GM06990 (cell line): ENCODE measurements around the gene NCBP2L.

ENCODE experiments used
- DNase-seq: peaks from one replicate; pipeline ENCODE4 v3.0.0-alpha.2; 2011; ENCODE audit not compliant: insufficient read length; ENCODE audit errors: extremely low read depth
- H3K27me3 ChIP-seq: replicated peaks from 2 replicates; pipeline ENCODE4 v1.6.0; 2011; ENCODE audit warnings: low read length; ENCODE audit not compliant: control insufficient read depth, insufficient read depth
- H3K36me3 ChIP-seq: 2 replicates; pipeline ENCODE4 v1.5.1; 2011; ENCODE audit warnings: low read length; ENCODE audit not compliant: control insufficient read depth, insufficient read depth
- H3K4me3 ChIP-seq: replicated peaks from 2 replicates; pipeline ENCODE4 v1.5.1; 2011; ENCODE audit warnings: low read depth, mild to moderate bottlenecking, control low read depth, low read length
- CTCF ChIP-seq: IDR thresholded peaks from 2 replicates; pipeline ENCODE4 v1.5.1; 2011; ENCODE audit warnings: low read length, control low read depth, mild to moderate bottlenecking, inconsistent platforms; ENCODE audit not compliant: insufficient read depth, poor library complexity, severe bottlenecking

NCBP2L gene

GRCh38 chrX:107777536-107777832 is at the start of gene NCBP2L:
Gene NCBP2L (plus strand): TSS chrX:107777733. CDS start chrX:107794221, 16,488 bp downstream.
- Histone ChIP-seq H3K4me3 (no peak within 1 kb of the TSS), H3K36me3 (no peaks in the 10 kb centered on the region), H3K27me3 (peaks cover 1% of the 10 kb centered on the region; the same call in 1 of the 2 replicates)
- no peak for TF ChIP-seq CTCF
- no peak for DNase-seq

- no peak for TF ChIP-seq CTCF
- H3K27me3 ChIP-seq: no peaks in the 10 kb centered on the region
- H3K4me3 ChIP-seq: no peak overlapping the region
- DNase-seq: no peak
- H3K36me3 ChIP-seq: no peaks in the 10 kb centered on the region
These were observed 49.0 kb upstream of the NCBP2L start for GRCh38 chrX:107728371-107729099.

GRCh38 chrX:107729558-107730297 is 47.8 kb upstream of the NCBP2L start:
- Histone ChIP-seq H3K4me3 (no peak overlapping the region), H3K27me3 (no peaks in the 10 kb centered on the region), H3K36me3 (no peaks in the 10 kb centered on the region)
- DNase-seq: no peak
- TF ChIP-seq CTCF: no peak

GRCh38 chrX:107730298-107730655 is 47.3 kb upstream of the NCBP2L start:
- TF ChIP-seq CTCF: no peak
- DNase-seq: no peak
- no peaks in the 10 kb centered on the region for H3K36me3 ChIP-seq

GRCh38 chrX:107730991-107731766 is 46.4 kb upstream of the NCBP2L start:
- no peak for DNase-seq
- H3K4me3 ChIP-seq: no peak overlapping the region
- H3K27me3 ChIP-seq: no peaks in the 10 kb centered on the region
- no peak for TF ChIP-seq CTCF
- no peaks in the 10 kb centered on the region for H3K36me3 ChIP-seq

More at GRCh38 chrX:107730298-107730655, 47.3 kb upstream of the NCBP2L start:
- Histone ChIP-seq H3K4me3 (no peak overlapping the region), H3K27me3 (no peaks in the 10 kb centered on the region)
